Measurements from ENCODE around the gene UCP2.
A peak's percentile ranks its signal among the peaks of the same experiment; 100 is the strongest.

Gene UCP2

GRCh38 chr11:73982595-73982989 lies at the start of gene UCP2:
Gene UCP2 (minus strand): TSS chr11:73982843. CDS start chr11:73978378, 4,465 bp downstream.
- DNase-seq (ENCODE audit: low read depth): no peak

GRCh38 chr11:74030723-74031676 lies 48.4 kb upstream of the UCP2 start:
- no peak for DNase-seq (ENCODE audit: low read depth)

- DNase-seq (ENCODE audit: low read depth): no peak
These were observed 43.0 kb upstream of the UCP2 start for GRCh38 chr11:74025467-74026166.

- DNase-seq (ENCODE audit: low read depth): peak; percentile 49
These were observed 41.8 kb upstream of the UCP2 start for GRCh38 chr11:74024261-74025029.

GRCh38 chr11:74023276-74023675 lies 40.6 kb upstream of the UCP2 start:
- DNase-seq (ENCODE audit: low read depth): no peak

- no peak for DNase-seq (ENCODE audit: low read depth)
These were observed 39.9 kb upstream of the UCP2 start for GRCh38 chr11:74022546-74022945.

GRCh38 chr11:74021998-74022397 lies 39.4 kb upstream of the UCP2 start:
- DNase-seq (ENCODE audit: low read depth): no peak

GRCh38 chr11:74020539-74020938 lies 37.9 kb upstream of the UCP2 start:
- no peak for DNase-seq (ENCODE audit: low read depth)

GRCh38 chr11:74019860-74020259 lies 37.2 kb upstream of the UCP2 start:
- DNase-seq (ENCODE audit: low read depth): no peak

- DNase-seq (ENCODE audit: low read depth): no peak
These were observed 36.6 kb upstream of the UCP2 start for GRCh38 chr11:74019104-74019738.

- no peak for DNase-seq (ENCODE audit: low read depth)
These were observed 35.8 kb upstream of the UCP2 start for GRCh38 chr11:74018331-74019005.

- DNase-seq (ENCODE audit: low read depth): no peak
These were observed 35.0 kb upstream of the UCP2 start for GRCh38 chr11:74017631-74018030.

- DNase-seq (ENCODE audit: low read depth): no peak
These were observed 33.5 kb upstream of the UCP2 start for GRCh38 chr11:74015919-74016684.

GRCh38 chr11:74014880-74015279 lies 32.2 kb upstream of the UCP2 start:
- DNase-seq (ENCODE audit: low read depth): no peak

GRCh38 chr11:74013141-74013540 lies 30.5 kb upstream of the UCP2 start:
- no peak for DNase-seq (ENCODE audit: low read depth)

- DNase-seq (ENCODE audit: low read depth): no peak
These were observed 29.6 kb upstream of the UCP2 start for GRCh38 chr11:74012074-74012809.

- DNase-seq (ENCODE audit: low read depth): no peak
These were observed 28.9 kb upstream of the UCP2 start for GRCh38 chr11:74011360-74012073.

- DNase-seq (ENCODE audit: low read depth): no peak
These were observed 28.0 kb upstream of the UCP2 start for GRCh38 chr11:74010306-74011300.
